PFSK-1 (cell line): ENCODE measurements around the gene MAP2.

Source experiments
- FOXP2 ChIP-seq: optimal IDR thresholded peaks from 2 replicates; pipeline ENCODE3; 2011; ENCODE audit warnings: borderline replicate concordance, control low read depth, inconsistent platforms; ENCODE audit not compliant: insufficient read depth; ENCODE audit errors: extremely low read length, extremely low read depth
- POLR2AphosphoS5 ChIP-seq: IDR thresholded peaks from 2 replicates; pipeline ENCODE4 v1.6.1; 2012; ENCODE audit warnings: low read depth, mild to moderate bottlenecking, control low read depth, low read length, moderate library complexity
- SIN3A ChIP-seq: IDR thresholded peaks from 2 replicates; pipeline ENCODE4 v1.6.1; 2012; ENCODE audit warnings: mild to moderate bottlenecking, low read length, moderate library complexity, borderline replicate concordance; ENCODE audit not compliant: insufficient read depth
- TAF1 ChIP-seq: IDR thresholded peaks from 2 replicates; pipeline ENCODE4 v1.6.1; 2012; ENCODE audit warnings: low read length, control low read depth, borderline replicate concordance; ENCODE audit not compliant: insufficient read depth
- TF ChIP-seq, protein P1 (sequence below), 2 experiments: IDR thresholded peaks; 2 replicates each; pipeline versions ENCODE4 v1.6.1 to v1.8.0; 2011 to 2012; ENCODE audit warnings: low read depth in 2 of 2, low read length in 2 of 2, control low read depth in 1 of 2, inconsistent platforms in 1 of 2, mild to moderate bottlenecking in 1 of 2, moderate library complexity in 1 of 2; ENCODE audit not compliant: insufficient read depth in 1 of 2

The MAP2 gene

DNA sequence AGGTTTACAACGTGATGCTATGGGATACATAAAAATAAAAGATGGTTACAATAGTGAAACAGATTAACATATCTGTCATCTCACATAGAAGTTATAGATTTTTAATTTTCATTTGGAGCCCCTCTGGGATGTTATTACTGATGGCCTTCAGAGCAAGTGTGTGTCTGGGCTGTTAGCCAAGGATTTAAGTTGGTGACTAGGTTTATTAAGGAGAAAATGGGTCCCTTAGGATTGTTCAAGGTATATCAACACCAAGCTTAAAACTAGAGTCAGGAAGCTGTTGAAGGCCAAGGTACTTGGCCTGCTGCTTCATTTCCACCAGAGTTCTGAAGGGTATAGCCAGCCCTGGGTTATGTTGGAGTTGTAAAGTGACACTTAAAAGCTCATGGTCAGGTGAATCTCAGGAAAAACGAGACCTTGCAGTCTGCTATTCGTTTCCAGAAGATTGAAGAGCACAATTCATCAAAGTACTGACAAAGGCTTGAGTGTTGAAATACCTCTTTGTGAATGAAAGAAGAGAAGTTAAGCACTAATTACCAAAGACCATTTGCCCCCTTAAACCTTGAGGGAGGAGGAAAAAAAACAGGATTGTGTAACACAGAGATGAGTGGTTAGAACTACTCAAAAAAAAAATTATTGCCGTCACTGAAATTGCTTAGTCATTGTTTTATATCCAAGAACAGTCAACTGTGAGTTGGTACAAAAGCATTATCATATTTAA is 48.4 kb downstream of the MAP2 start:
- TF ChIP-seq, protein P1, sequence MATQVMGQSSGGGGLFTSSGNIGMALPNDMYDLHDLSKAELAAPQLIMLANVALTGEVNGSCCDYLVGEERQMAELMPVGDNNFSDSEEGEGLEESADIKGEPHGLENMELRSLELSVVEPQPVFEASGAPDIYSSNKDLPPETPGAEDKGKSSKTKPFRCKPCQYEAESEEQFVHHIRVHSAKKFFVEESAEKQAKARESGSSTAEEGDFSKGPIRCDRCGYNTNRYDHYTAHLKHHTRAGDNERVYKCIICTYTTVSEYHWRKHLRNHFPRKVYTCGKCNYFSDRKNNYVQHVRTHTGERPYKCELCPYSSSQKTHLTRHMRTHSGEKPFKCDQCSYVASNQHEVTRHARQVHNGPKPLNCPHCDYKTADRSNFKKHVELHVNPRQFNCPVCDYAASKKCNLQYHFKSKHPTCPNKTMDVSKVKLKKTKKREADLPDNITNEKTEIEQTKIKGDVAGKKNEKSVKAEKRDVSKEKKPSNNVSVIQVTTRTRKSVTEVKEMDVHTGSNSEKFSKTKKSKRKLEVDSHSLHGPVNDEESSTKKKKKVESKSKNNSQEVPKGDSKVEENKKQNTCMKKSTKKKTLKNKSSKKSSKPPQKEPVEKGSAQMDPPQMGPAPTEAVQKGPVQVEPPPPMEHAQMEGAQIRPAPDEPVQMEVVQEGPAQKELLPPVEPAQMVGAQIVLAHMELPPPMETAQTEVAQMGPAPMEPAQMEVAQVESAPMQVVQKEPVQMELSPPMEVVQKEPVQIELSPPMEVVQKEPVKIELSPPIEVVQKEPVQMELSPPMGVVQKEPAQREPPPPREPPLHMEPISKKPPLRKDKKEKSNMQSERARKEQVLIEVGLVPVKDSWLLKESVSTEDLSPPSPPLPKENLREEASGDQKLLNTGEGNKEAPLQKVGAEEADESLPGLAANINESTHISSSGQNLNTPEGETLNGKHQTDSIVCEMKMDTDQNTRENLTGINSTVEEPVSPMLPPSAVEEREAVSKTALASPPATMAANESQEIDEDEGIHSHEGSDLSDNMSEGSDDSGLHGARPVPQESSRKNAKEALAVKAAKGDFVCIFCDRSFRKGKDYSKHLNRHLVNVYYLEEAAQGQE (IDR thresholded peaks at IDR 0.05; ENCODE audit: insufficient read depth in 1 of 2, low read depth in 2 of 2, low read length in 2 of 2): no peak
- TF ChIP-seq FOXP2: no peak
- no peak for TF ChIP-seq SIN3A
- no peak for TF ChIP-seq POLR2AphosphoS5
- no peak for TF ChIP-seq TAF1

DNA sequence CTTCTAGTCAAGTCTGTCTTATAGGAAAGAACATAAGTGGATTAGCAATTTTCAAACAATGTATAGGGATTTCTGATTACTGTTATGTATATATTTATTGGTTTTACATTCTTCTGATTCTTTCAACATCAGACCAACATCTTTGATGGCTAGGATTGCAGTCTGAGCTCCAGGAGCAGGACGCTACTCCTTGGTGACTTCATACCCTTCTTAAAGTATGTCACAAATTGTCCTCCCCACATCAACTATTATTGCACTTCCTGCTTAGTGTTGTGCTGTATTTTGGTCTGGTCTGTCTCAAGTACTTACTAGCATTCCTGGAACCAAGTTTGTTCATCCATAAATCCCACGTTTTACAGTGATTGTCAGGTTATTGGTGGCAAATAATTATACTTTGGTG is 49.0 kb downstream of the MAP2 start:
- TF ChIP-seq POLR2AphosphoS5: no peak
- TF ChIP-seq FOXP2: no peak
- TF ChIP-seq SIN3A: no peak
- no peak for TF ChIP-seq TAF1
- TF ChIP-seq, protein P1 (IDR thresholded peaks at IDR 0.05; ENCODE audit: insufficient read depth in 1 of 2, low read depth in 2 of 2, low read length in 2 of 2): no peak

DNA sequence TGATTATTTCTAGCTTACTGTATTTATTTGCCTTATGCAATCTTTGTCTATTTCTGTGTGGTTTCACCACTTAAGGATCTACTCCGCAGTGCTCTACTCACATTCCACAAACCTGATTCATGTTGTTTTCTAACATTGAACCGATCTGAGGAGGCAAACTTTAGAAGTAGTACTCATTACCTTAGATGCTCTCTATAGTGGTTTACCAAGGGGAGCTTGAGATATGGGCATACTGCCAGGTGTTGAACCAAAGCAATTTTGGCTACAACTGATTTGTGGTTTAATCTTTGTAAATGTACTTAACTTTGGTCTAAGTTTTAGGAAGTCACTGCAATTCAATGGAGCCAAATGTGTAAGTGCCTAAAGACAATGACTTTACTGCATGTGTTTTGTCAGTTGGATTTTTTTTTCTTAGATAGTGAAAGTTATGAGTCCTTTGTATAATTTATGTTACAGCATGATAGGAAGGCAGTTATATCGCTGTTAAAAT is 50.1 kb downstream of the MAP2 start:
- TF ChIP-seq SIN3A (no peak), TAF1 (no peak), POLR2AphosphoS5 (no peak), FOXP2 (no peak)
- TF ChIP-seq, protein P1 (IDR thresholded peaks at IDR 0.05; ENCODE audit: insufficient read depth in 1 of 2, low read depth in 2 of 2, low read length in 2 of 2): no peak

DNA sequence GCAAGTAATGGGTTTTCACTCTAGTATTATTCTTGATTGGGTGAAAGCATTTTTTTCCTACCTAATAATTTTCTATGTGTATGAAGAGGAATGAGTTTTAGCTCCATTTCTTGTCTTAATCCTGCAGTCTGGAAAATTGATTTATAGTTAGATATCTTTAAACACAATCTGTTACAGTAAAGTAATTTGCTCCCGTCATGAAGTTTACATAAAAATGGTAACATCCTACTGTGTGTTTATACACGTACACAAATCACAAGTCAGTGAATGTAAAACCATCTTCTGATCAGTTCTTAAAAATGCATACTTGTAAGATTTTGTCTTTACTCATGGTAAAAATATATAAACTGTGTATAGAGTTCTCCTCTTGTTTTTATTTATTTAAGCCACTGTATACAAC is 51.1 kb downstream of the MAP2 start:
- TF ChIP-seq, protein P1 (IDR thresholded peaks at IDR 0.05; ENCODE audit: insufficient read depth in 1 of 2, low read depth in 2 of 2, low read length in 2 of 2): no peak
- TF ChIP-seq POLR2AphosphoS5: no peak
- TF ChIP-seq TAF1: no peak
- TF ChIP-seq FOXP2: no peak
- TF ChIP-seq SIN3A: no peak
